GM18873 (cell line): ENCODE data around the gene SLC6A8.

ENCODE experiments used
- ATAC-seq: cut with Tn5 transposase; IDR thresholded peaks from one replicate; pipeline ENCODE4 v1.9.1; 2021; ENCODE audit warnings: mild to moderate bottlenecking, moderate library complexity, moderate number of reproducible peaks; ENCODE audit not compliant: unreplicated experiment, low FRiP score

SLC6A8 gene

GRCh38 chrX:153647461-153648357 is 40.0 kb upstream of the SLC6A8 start:
- ATAC-seq: no peak

GRCh38 chrX:153648358-153649177 is 39.2 kb upstream of the SLC6A8 start:
- ATAC-seq: no peak

- ATAC-seq: no peak
Measured at GRCh38 chrX:153649178-153649914, 38.4 kb upstream of the SLC6A8 start.

GRCh38 chrX:153649915-153650782 is 37.6 kb upstream of the SLC6A8 start:
- ATAC-seq: no peak

GRCh38 chrX:153650959-153651358 is 36.8 kb upstream of the SLC6A8 start:
- no peak for ATAC-seq

- no peak for ATAC-seq
Measured at GRCh38 chrX:153651540-153652079, 36.1 kb upstream of the SLC6A8 start.

- no peak for ATAC-seq
Measured at GRCh38 chrX:153653556-153653955, 34.2 kb upstream of the SLC6A8 start.

- ATAC-seq: no peak
Measured at GRCh38 chrX:153657161-153657560, 30.6 kb upstream of the SLC6A8 start.

GRCh38 chrX:153659268-153659667 is 28.5 kb upstream of the SLC6A8 start:
- no peak for ATAC-seq

GRCh38 chrX:153662266-153662665 is 25.5 kb upstream of the SLC6A8 start:
- no peak for ATAC-seq

- no peak for ATAC-seq
Measured at GRCh38 chrX:153665726-153666306, 21.9 kb upstream of the SLC6A8 start.

GRCh38 chrX:153667281-153667955 is 20.3 kb upstream of the SLC6A8 start:
- no peak for ATAC-seq

GRCh38 chrX:153667956-153668396 is 19.8 kb upstream of the SLC6A8 start:
- ATAC-seq: no peak

GRCh38 chrX:153668423-153669173 is 19.1 kb upstream of the SLC6A8 start:
- no peak for ATAC-seq

- no peak for ATAC-seq
Measured at GRCh38 chrX:153669174-153669890, 18.4 kb upstream of the SLC6A8 start.

- no peak for ATAC-seq
Measured at GRCh38 chrX:153669901-153670731, 17.6 kb upstream of the SLC6A8 start.
